NCI-H2107 (cell line): ENCODE data around the gene CCDC34.

Source experiments
- DNase-seq: peaks from one replicate; lab custom pipeline; 2025; lab: John Stamatoyannopoulos, UW

CCDC34 gene

GRCh38 chr11:27290261-27291050 is 72.6 kb downstream of the CCDC34 start:
- DNase-seq, result no peak
